Posterior vena cava (tissue), 2 donors: ENCODE measurements around the gene PDE7B. TPM values are rescaled to one million over a fixed set of nuclear protein-coding genes. Genes with fewer than 3 reads are reported as not detected.

ENCODE experiments used
- DNase-seq: peaks from one replicate; pipeline ENCODE4 v3.0.0-alpha.2; 2020; ENCODE audit warnings: low spot score
- intact Hi-C, 2 donors: fragments of 100-400 bp; cut with DNase I; formaldehyde crosslinking; loops; one replicate each; pipeline versions ENCODE4 v1.14.1 to v1.14.2; 2022 to 2023
- total RNA-seq, 2 donors: library from RNA; stranded (reverse); fragmentation: NEBNext Ultra II Directional; extraction: Animal tissue kit (Norgen Biotek cat#: 25700); gene quantifications; one replicate each; pipeline ENCODE4 v1.2.1, GENCODE V29; 2021
- donor health status: DM: yes; HTN: yes; CAD: no.
- donor health status: DM: yes; HTN: yes; CAD: no.

PDE7B gene
- total RNA-seq, 2 donors from 2014 or later, result 5.9 to 7.2 TPM

DNA sequence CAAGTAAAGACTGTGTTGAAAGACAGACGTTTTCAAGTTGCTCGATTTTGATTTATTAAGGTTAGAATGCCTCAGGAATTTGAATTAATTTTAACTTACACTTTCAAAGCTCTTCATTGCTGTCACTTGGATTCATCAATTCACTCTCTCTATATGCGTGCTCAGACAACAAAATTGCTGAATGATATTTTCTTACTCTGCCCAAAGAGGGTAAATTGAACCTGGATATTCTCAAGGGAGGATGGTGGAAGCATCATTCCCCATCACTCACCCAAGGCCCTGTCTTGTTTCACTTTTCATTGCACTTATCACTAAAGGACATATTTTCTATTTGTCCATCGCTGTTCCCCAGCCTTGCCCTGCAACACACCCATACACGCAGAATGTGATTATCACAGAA, 102.3 kb downstream of the PDE7B start:
- intact Hi-C loops, result no loop called here
- no peak for DNase-seq

DNA sequence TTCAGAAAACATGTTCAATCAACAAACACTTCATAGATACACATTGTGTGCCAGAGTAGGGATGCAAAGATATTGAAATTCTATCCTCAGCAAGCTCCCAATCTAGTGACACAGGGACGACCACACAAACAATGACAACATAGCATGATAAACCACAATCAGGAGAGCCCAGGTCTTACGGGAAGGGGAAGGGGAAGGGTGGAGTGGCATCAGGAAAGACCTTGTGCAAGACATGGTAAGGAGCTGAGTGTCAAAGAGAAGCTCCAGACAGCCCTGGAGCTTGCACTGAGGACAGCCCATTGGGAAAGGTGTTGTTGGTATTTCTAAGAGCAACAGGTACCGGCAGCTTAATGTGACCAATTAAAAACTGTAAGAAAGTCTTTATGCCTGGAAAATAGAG, 103.6 kb downstream of the PDE7B start:
- intact Hi-C loops, result no loop called here
- DNase-seq, result no peak

DNA sequence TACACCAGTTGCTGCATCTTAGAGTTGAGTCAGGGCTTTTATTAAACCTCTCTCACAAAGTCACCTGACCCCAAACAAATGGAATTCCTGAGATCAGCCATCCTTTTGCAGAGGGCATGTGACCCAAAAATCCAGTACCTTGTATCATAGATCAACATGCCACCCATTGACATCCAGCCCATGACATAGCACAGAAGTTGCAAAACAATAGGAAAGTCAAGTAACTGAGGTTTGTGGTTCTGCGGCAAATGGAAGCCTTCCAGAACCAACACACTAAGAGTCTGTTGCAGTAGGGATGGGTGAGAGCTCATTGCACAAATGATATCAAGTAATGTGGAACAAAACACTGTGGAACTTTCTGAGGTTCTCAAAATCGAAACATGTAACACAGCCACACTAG, 111.2 kb downstream of the PDE7B start:
- intact Hi-C loops, result no loop called here
- no peak for DNase-seq

DNA sequence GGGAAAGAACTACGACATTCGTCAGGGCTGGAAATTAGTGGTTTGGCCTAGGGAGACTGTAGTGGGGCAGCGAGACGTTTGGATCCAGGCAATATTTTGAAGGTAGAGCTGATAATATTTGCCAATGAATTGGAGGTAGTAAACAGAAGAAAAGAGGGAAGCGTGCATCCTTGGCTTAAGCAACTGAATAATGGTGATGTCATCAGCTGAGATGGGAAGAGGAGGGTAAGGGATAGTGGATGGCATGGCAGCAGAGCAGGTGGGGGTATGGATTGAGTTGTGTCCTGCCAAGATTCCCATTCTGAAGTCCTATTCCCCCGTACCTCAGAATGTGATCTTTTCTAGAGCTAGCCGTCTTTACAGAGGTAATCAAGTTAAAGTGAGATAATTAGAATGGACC, 119.2 kb downstream of the PDE7B start:
- intact Hi-C loops, result loop anchor here in 1 of 2 donors (5.0 kb wide), 1 partner anchor 593 kb away; no protein-coding TSS in a partner anchor
- DNase-seq, result no peak

DNA sequence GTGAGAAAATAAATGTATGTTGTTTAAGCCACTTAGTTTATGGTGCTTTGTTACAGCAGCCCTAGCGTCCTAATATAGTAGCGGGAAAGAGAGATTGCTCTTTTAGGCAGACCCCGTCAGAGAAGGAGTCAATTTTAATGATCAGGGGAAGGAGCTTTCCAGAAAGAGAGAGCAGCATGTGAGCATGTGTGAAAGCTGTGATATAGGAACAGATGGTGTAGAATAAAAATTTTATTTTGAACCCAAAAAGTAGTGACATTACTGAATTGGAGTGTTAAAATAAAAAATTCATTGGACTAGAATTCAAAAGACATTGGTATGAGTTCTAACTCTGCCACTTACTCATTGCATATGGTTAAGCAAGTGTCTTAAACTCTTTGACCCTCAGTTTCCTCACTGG, 119.8 kb downstream of the PDE7B start:
- DNase-seq, result no peak
- intact Hi-C loops, result loop anchor here in 1 of 2 donors (5.0 kb wide), 1 partner anchor 594 kb away; no protein-coding TSS in a partner anchor

DNA sequence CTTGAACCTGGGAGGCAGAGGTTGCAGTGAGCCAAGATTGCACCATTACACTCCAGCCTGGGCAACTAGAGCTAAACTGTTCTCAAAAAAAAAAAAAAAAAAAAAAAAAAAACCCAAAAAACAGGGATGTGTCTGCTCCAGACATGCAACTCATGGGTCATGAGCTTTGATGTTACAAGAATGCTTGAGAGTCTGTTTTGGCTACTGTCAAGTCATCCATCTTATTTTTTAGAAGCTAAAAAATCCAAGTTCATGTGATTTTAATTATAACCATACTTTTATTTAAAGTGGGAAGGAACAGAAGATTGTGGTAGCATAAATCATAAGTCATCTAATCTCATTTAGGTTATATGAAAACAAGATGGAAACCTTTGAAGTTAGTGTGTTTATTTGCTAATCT, 120.6 kb downstream of the PDE7B start:
- DNase-seq, result no peak
- intact Hi-C loops, result loop anchor here in 1 of 2 donors (5.0 kb wide), 1 partner anchor 595 kb away; no protein-coding TSS in a partner anchor

DNA sequence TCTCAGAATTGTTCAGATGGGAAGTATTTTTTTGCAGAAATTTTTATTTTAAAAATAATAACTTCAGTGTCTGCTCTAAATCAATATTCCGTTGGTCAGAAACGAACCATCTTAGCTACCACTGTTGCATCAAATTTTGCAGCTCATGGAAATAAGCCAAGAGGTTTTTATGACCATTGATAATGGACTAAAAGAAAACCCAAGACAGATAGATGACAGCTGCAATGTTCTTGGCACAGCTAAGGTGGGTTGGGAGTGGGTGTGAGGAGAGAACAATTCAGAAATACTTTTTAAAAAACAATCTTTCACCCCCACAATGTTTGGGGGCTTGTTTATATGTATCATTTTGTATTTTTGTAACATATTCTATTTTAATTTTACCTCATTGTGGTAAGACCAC, 121.1 kb downstream of the PDE7B start:
- DNase-seq, result no peak
- intact Hi-C loops, result loop anchor here in 1 of 2 donors (5.0 kb wide), 1 partner anchor 595 kb away; no protein-coding TSS in a partner anchor

DNA sequence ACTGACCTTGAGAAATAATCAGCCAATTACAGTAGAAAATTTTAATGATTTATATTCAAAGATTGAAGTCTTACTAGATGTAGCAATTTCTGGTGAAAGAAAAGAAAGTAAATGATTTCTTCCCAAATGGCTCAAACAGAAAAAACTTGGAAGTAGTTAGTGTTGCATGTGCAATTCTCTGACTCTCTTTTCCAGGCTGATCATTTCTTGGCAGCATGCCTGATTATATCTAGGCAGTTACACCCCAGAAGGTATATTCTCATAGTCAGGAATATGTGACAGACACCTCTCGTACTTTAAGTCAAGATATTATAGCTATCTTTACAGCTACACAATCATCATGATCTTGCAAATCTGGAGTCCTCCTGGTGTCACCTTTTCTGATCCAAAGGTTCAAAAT, 122.9 kb downstream of the PDE7B start:
- intact Hi-C loops, result loop anchor here in 1 of 2 donors (5.0 kb wide), 1 partner anchor 597 kb away; no protein-coding TSS in a partner anchor
- DNase-seq, result no peak

DNA sequence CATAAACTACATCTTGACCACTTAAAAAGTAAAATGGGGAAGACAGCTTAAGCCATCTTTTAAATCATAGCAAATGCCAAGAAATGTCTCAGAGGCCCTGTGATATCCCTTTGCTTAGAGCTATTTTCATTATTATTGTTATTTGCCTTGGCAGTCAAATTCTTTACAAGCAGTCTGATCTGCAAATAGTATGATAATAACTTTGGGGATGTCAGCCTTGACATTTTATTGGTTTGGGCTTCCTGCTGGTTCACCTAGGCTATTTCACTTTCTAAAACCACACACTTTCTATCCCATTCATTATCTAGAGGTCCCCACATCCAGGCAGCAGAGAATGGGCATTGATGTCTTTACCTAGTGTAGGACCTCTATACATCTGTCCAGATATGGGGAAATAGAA, 125.1 kb downstream of the PDE7B start:
- no peak for DNase-seq
- intact Hi-C loops, result no loop called here

DNA sequence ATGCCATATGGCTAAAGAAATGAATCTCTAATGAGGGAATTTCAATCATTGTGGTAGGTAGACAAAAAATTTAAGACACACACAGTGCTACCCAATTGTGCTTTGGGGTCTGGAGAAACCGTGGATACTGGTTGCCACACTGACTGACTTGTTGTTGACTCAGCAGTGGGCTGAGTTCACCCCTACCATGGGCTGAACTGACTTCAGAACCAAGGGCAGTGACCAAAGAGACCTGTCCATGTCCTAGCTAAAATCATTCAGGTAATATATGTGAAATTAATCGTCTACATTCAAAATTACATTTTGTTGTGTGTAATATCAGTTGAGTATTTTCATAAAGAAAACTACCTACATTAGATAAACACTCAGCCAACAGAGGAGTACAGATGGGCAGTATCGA, 131.6 kb downstream of the PDE7B start:
- intact Hi-C loops, result no loop called here
- DNase-seq, result no peak

DNA sequence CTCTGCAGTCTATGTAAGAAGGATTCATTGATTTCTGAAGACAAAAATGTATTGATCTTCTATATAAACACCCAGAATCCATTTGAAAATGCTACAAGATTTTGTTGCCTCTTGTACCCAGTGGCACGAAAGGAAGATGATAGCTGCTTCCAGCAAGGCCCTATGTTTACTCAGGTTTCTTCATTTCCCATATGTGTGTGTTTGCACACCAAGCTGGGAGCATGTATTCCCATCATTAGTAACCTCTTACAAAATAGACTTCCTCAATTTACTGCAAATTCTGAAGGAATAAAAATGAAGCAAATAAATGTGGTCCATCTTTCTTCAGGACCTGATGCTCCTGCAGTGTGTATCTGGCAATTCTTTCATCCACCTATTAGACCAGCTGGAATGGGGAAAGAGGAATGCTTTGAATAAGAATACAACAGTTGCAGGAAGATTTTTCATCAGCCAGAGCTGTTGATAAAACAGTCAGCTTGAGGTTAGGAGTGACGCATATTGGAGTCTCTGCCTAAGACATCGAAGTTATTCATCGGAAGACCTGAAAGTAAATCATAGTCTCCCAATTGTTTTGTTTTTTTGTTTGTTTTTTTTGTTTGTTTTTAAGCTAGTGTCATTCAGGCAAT, 132.3 kb downstream of the PDE7B start:
- intact Hi-C loops, result no loop called here
- DNase-seq, result no peak

DNA sequence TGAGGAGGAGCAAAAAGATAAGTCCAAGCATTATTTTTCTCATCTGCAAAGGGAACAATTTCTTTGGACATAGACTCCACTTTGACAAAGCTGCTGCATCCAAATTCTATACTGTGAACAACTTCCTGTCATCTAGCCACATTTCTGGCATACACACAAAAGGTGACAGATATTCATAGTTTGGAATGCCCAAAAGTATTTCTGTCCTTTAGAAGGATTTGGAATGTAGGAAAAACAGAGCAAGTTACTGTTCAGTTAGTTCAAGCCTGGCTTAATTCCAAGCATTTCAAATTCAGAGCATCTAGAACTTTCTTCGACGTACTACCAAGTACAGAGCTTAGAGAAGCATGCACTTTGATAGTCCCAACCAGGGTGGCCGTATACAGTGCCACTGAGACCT, 134.0 kb downstream of the PDE7B start:
- intact Hi-C loops, result no loop called here
- no peak for DNase-seq

DNA sequence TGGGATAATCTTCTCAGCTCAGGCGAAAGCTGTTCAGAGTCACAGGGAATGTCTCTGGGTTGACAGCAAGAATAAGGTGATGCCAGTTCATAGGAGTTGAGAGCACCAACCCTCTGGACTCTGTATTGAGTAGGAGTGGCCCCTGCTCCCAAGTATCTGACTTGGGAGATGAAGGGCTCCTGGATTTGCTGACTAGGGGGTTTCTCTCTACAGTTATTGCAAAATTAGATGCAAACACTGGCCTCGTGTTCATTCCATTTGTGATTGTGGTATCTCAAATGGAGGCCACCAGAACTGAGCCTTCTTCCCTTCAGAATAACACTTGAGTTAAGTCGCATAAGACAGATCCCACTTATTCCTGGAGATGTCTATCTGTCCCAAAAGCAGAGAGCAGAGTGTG, 135.7 kb downstream of the PDE7B start:
- DNase-seq, result no peak
- intact Hi-C loops, result no loop called here

DNA sequence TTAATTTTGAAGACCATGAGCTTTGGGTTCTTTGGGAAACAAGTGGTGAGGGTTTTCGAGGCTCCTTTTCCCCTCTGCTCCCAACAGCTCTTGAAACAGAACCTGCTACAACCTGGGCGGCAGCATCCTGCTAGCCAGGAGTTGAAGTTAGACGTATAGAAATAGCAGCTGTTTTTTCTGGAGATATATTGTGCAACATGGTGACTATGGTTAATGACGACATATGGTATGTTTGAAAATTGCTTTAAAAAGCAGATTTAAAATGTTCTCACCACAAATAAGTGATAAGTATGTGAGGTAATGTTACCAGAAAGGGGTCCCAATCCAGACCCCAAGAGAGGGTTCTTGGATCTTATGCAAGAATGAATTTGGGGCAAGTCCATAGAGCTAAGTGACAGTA, 138.9 kb downstream of the PDE7B start:
- intact Hi-C loops, result no loop called here
- DNase-seq, result no peak

DNA sequence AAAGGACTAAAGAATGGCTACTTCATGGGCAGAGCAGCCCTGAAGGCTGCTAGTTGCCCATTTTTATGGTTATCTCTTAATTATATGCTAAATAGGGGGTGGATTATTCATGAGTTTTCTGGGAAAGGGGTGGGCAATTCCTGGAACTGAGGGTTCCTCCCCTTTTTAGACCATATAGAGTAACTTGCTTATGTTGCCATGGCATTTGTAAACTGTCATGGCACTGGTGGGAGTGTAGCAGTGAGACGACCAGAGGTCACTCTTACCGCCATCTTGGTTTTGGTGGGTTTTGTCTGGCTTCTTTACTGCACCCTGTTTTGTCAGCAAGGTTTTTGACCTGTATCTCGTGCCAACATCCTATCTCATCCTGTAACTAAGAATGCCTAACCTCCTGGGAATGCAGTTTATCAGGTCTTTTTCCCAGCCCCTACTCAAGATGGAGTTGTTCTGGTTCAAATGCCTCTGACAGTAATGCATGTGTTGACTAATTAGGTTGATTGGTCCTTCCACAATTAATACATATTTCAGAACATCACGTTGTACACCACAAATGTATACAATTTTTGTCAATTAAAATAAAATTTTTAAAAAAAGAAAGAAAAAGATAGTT, 139.5 kb downstream of the PDE7B start:
- intact Hi-C loops, result no loop called here
- no peak for DNase-seq

DNA sequence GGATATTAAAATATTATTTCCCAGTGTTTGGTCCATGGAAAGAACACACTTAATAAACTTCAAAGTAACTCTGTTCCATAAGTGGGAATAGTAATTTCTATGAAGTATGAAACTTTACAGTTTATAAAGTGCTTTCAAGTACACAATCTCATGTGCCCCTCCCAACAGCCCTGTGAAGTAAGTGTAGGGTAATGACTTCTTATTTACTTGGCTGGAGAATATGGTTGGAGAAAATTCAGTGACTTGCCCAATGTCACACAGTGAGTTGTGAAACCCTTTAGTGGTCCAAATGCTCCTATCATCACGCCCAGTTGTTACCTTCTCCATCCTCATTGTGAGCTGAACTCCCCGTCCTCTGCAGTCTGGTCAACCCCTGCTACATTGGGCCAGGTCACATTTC, 141.2 kb downstream of the PDE7B start:
- no peak for DNase-seq
- intact Hi-C loops, result no loop called here

DNA sequence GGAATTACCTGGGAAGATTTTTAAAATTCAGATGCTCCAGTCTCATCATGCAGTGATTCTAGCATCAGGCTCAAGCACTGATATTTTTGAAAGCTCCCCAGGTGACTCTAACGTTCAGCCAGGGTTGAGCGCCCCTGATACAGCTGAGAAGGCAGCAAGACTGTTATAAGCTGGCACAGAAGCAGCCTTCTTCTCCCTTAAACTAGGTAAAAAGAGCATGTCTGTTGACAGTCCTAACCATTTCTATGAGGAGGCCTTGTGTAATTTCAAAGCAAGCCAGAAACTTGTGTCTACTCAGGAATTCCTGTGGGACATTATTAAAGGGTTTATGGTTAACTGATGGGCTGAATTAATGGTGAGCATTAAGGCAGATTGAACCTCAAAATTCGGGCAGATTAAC, 141.9 kb downstream of the PDE7B start:
- intact Hi-C loops, result no loop called here
- no peak for DNase-seq

DNA sequence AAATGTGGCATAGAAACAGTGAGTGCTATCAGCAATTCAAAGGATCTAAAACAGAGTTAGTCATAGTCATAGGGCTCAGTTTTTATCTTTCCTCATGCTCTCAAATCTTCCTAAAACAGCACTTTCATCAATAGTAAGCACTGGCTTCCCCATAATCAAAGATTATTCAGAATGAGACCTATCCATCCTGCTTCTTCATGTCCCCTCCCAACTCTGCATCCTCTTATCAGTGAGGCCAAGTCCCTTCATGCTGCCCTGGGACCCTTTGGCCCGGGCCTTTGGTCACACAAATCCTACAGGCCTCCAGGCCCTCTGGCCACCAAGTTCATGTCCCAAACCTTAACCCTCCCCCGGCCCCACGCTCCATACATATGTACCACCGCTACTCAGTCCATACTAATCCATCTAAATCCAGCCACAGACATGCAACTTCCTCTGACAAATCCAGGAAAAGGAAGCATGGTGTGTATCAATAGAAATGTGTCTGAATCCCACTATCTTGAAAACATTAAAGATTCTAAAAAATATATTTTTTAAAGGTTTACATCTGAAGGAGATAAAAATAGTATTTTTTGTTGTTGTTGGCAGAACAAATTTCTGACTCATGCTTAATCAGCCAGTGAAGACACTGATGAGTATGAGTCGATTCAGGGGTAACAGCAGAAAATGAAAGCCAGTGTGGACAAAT, 143.5 kb downstream of the PDE7B start:
- intact Hi-C loops, result no loop called here
- no peak for DNase-seq

DNA sequence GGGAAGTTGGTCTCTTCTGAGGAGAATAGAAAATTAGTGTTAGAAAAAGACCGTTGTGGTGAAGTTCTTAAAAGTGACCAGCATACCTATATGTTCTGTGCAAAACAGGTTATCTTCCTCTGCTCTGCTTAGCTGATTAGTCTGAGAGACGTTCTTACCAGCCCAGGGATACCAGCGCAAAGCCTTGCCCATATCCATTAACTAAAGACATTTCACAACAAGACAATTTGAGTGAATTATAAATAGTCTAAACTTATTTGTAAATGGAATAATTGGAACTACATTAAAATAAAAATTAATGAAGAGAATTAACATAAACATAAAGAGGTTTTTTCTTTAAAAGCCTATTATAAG, 144.0 kb downstream of the PDE7B start:
- intact Hi-C loops, result no loop called here
- DNase-seq, result no peak

DNA sequence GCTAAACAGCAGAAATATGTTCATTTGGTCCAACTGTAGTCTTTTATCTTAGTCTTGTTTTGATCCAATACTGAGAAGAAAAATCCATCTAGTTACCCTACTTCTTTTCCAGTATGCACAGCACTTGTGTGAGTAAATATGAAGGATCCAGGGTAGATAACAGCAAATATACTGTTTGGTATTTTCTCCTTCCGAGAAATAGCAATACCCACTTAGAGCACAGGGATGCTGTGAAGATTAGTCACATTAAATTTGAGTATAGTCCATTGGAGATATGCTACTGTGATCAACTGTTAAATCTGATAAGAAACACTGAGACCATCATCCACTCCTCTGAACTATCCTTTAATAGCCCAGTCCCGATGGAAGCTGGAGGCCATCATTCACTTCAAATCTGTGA, 145.2 kb downstream of the PDE7B start:
- DNase-seq, result no peak
- intact Hi-C loops, result no loop called here

DNA sequence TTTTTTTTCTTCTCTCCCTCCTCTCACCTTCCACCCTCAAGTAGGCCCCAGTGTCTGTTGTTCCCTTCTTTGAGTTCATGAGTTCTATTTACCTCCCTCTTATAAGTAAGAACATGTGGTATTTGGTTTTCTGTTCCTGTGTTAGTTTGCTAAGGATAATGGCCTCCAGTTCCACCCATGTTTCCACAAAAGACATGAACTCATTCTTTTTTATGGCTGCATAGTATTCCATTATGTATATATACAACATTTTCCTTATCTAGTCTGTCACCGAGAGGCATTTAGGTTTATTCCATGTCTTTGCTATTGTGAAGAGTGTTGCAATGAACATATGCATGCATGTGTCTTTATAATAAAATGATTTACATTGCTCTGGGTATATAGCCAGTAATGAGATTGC, 147.9 kb downstream of the PDE7B start:
- intact Hi-C loops, result no loop called here
- DNase-seq, result no peak
